Activated CD8-positive, alpha-beta memory T cell treated with anti-CD3 and anti-CD28 coated beads for 36 hours (primary cell): ENCODE data around the gene RTN4IP1. TPM values are rescaled to one million over a fixed set of nuclear protein-coding genes. Genes with fewer than 3 reads are reported as not detected.

Experiments used
- CTCF ChIA-PET: fragments of 350-600 bp; sonication (Branson Sonifier 250); formaldehyde crosslinking; loops from one replicate; lab custom pipeline; 2021; ENCODE audit warnings: antibody characterized with exemption; lab: Charles Lee
- POLR2A ChIA-PET: fragments of 350-600 bp; sonication (Branson Sonifier 250); formaldehyde crosslinking; loops from one replicate; lab custom pipeline; 2021; ENCODE audit warnings: antibody characterized with exemption; lab: Charles Lee
- total RNA-seq, 2 experiments: library from RNA; stranded (reverse); gene quantifications; one replicate each; pipeline ENCODE4 v1.2.3, GENCODE V29; 2021

RTN4IP1 gene
- total RNA-seq, 2 experiments from 2014 or later = 11.3 to 11.6 TPM

- ChIA-PET CTCF (interaction anchor here (0.8 to 2.4 kb wide), 5 partner anchors 14 to 32 kb away, joined by 3 to 18 read pairs (median 5); no protein-coding TSS in a partner anchor), POLR2A (interaction anchor here (0.9 to 1.7 kb wide), 6 partner anchors 9 to 32 kb away, joined by 4 to 17 read pairs (median 4); no protein-coding TSS in a partner anchor)
Measured at GRCh38 chr6:106535012-106535411, 94.3 kb downstream of the RTN4IP1 start.

- CTCF ChIA-PET = interaction anchor here (0.8 to 2.4 kb wide), 5 partner anchors 14 to 32 kb away, joined by 3 to 18 read pairs (median 5); no protein-coding TSS in a partner anchor
- POLR2A ChIA-PET = interaction anchor here (0.9 to 1.7 kb wide), 6 partner anchors 9 to 32 kb away, joined by 4 to 17 read pairs (median 4); no protein-coding TSS in a partner anchor
Measured at GRCh38 chr6:106534564-106534982, 94.7 kb downstream of the RTN4IP1 start.

GRCh38 chr6:106534004-106534403 is 95.3 kb downstream of the RTN4IP1 start:
- CTCF ChIA-PET = interaction anchor here (0.8 to 2.4 kb wide), 5 partner anchors 13 to 33 kb away, joined by 3 to 18 read pairs (median 5); no protein-coding TSS in a partner anchor
- POLR2A ChIA-PET = interaction anchor here (0.9 to 1.7 kb wide), 6 partner anchors 8 to 33 kb away, joined by 4 to 17 read pairs (median 4); no protein-coding TSS in a partner anchor

GRCh38 chr6:106533054-106533453 is 96.2 kb downstream of the RTN4IP1 start:
- POLR2A ChIA-PET = no interaction called here

GRCh38 chr6:106530502-106530901 is 98.8 kb downstream of the RTN4IP1 start:
- POLR2A ChIA-PET = no interaction called here
- CTCF ChIA-PET = no interaction called here

More at GRCh38 chr6:106533054-106533453, 96.2 kb downstream of the RTN4IP1 start:
- CTCF ChIA-PET = interaction anchor here (2.4 kb wide), 1 partner anchor 12 kb away, joined by 18 read pairs; no protein-coding TSS in a partner anchor

GRCh38 chr6:106530026-106530425 is 99.3 kb downstream of the RTN4IP1 start:
- ChIA-PET POLR2A (interaction anchor here (0.5 kb wide), 1 partner anchor 23 kb away, joined by 7 read pairs; no protein-coding TSS in a partner anchor), CTCF (interaction anchor here (0.6 kb wide), 1 partner anchor 725 kb away, joined by 3 read pairs; no protein-coding TSS in a partner anchor)

- ChIA-PET POLR2A (interaction anchor here (0.5 kb wide), 1 partner anchor 23 kb away, joined by 7 read pairs; no protein-coding TSS in a partner anchor), CTCF (interaction anchor here (0.6 to 1.5 kb wide), 2 partner anchors 17 to 726 kb away, joined by 3 to 6 read pairs; no protein-coding TSS in a partner anchor)
Measured at GRCh38 chr6:106529438-106529837, 99.9 kb downstream of the RTN4IP1 start.

- POLR2A ChIA-PET = no interaction called here
Measured at GRCh38 chr6:106528521-106528920, 100.8 kb downstream of the RTN4IP1 start.

GRCh38 chr6:106527979-106528378 is 101.3 kb downstream of the RTN4IP1 start:
- ChIA-PET CTCF (interaction anchor here (0.6 to 1.5 kb wide), 2 partner anchors 15 to 468 kb away, joined by 3 to 6 read pairs; no protein-coding TSS in a partner anchor), POLR2A (no interaction called here)

More at GRCh38 chr6:106528521-106528920, 100.8 kb downstream of the RTN4IP1 start:
- CTCF ChIA-PET = interaction anchor here (1.5 kb wide), 1 partner anchor 16 kb away, joined by 6 read pairs; no protein-coding TSS in a partner anchor

GRCh38 chr6:106527117-106527516 is 102.2 kb downstream of the RTN4IP1 start:
- POLR2A ChIA-PET = no interaction called here
- CTCF ChIA-PET = interaction anchor here (0.6 to 0.7 kb wide), 4 partner anchors 18 to 469 kb away, joined by 3 to 5 read pairs (median 4); no protein-coding TSS in a partner anchor

- POLR2A ChIA-PET = interaction anchor here (0.5 to 1.3 kb wide), 2 partner anchors 9 to 533 kb away, joined by 3 to 4 read pairs; no protein-coding TSS in a partner anchor
- CTCF ChIA-PET = no interaction called here
Measured at GRCh38 chr6:106525882-106526275, 103.4 kb downstream of the RTN4IP1 start.

- ChIA-PET CTCF (interaction anchor here (1.2 kb wide), 1 partner anchor 39 kb away, joined by 3 read pairs; no protein-coding TSS in a partner anchor), POLR2A (interaction anchor here (1.3 kb wide), 1 partner anchor 9 kb away, joined by 4 read pairs; no protein-coding TSS in a partner anchor)
Measured at GRCh38 chr6:106525107-106525881, 104.0 kb downstream of the RTN4IP1 start.

- ChIA-PET CTCF (interaction anchor here (0.9 to 4.3 kb wide), 7 partner anchors 9 to 44 kb away, joined by 3 to 31 read pairs (median 4); no protein-coding TSS in a partner anchor), POLR2A (interaction anchor here (0.9 to 2.9 kb wide), 3 partner anchors 10 to 24 kb away, joined by 3 to 26 read pairs (median 4); no protein-coding TSS in a partner anchor)
Measured at GRCh38 chr6:106522562-106523250, 106.6 kb downstream of the RTN4IP1 start.

Other genes starting within 250 kb of the RTN4IP1 start
- gene QRSL1, start 80 bp upstream of the RTN4IP1 start, total RNA-seq = 10 to 100 TPM; 22.9 to 24.5 TPM